T-cell (primary cell): ENCODE measurements around the gene ZSCAN18. TPM values are rescaled to one million over a fixed set of nuclear protein-coding genes. Genes with fewer than 3 reads are reported as not detected.
A peak's percentile ranks its signal among the peaks of the same experiment; 100 is the strongest.

Experiments used
- ATAC-seq, 4 experiments: fragments of 200-7000 bp in 3 of 4; fragments of 150-1000 bp in 1 of 4; cut with Tn5 transposase; replicated peaks in 1 of 4; 1 replicate in 3 of 4; 2 replicates in 1 of 4; pipeline ENCODE4 v1.10.0; 2021; ENCODE audit warnings: moderate library complexity in 3 of 4, mild to moderate bottlenecking in 2 of 4, moderate number of reproducible peaks in 1 of 4
- CTCF ChIA-PET, 2 donors: fragments of 300-600 bp; sonication (Branson Sonifier 250); formaldehyde crosslinking; loops; one replicate each; lab custom pipeline; 2022; ENCODE audit warnings: antibody characterized with exemption in 2 of 2; lab: Charles Lee
- POLR2A ChIA-PET, 2 donors: fragments of 300-600 bp; sonication (Branson Sonifier 250); formaldehyde crosslinking; loops; one replicate each; lab custom pipeline; 2022; ENCODE audit warnings: antibody characterized with exemption in 2 of 2; lab: Charles Lee
- DNase-seq, 35 experiments: peaks; one replicate each; pipeline versions ENCODE4 v3.0.0 to v3.0.0-alpha.2; 2013 to 2023
- H3K27ac ChIP-seq: one replicate; pipeline ENCODE4 v1.5.1; 2013; ENCODE audit warnings: low read length
- H3K27me3 ChIP-seq, 2 experiments: replicated peaks in 1 of 2; 1 replicate in 1 of 2; 2 replicates in 1 of 2; pipeline versions ENCODE4 v1.6.1 to v1.7.0; 2013; ENCODE audit warnings: low read length in 1 of 2, mixed read lengths in 1 of 2; ENCODE audit not compliant: control insufficient read depth in 2 of 2, insufficient read depth in 2 of 2; ENCODE audit errors: extremely low read depth in 1 of 2
- H3K36me3 ChIP-seq, 2 donors: 1 replicate in 1 of 2; 2 replicates in 1 of 2; pipeline versions ENCODE4 v1.6.1 to v1.7.0; 2013; ENCODE audit warnings: low read length in 1 of 2; ENCODE audit not compliant: control insufficient read depth in 2 of 2, insufficient read depth in 1 of 2; ENCODE audit errors: extremely low read depth in 1 of 2
- H3K4me1 ChIP-seq, 2 experiments: 1 replicate in 1 of 2; 2 replicates in 1 of 2; pipeline versions ENCODE4 v1.6.1 to v1.7.0; 2013; ENCODE audit warnings: low read length in 2 of 2, mixed read lengths in 1 of 2; ENCODE audit not compliant: insufficient read depth in 2 of 2, control insufficient read depth in 1 of 2; ENCODE audit errors: extremely low read depth in 1 of 2
- H3K4me3 ChIP-seq, 2 donors: 1 replicate in 1 of 2; 2 replicates in 1 of 2; pipeline versions ENCODE4 v1.5.1 to v1.7.0; 2013; ENCODE audit warnings: mild to moderate bottlenecking in 2 of 2, low read length in 1 of 2, moderate library complexity in 1 of 2; ENCODE audit not compliant: control insufficient read depth in 1 of 2; ENCODE audit errors: extremely low read depth in 1 of 2
- H3K9me3 ChIP-seq: 2 replicates; pipeline ENCODE4 v1.7.0; 2013
- H3K27ac Mint-ChIP-seq, 2 donors: one replicate each; pipeline ENCODE4 v1.8.0; 2020 to 2021; ENCODE audit warnings: mild to moderate bottlenecking in 2 of 2, mixed read lengths in 2 of 2
- H3K27me3 Mint-ChIP-seq, 2 donors: one replicate each; pipeline ENCODE4 v1.8.0; 2021 to 2022; ENCODE audit warnings: mixed read lengths in 2 of 2
- H3K36me3 Mint-ChIP-seq: one replicate; pipeline ENCODE4 v1.8.0; 2021; ENCODE audit warnings: mixed read lengths
- H3K4me1 Mint-ChIP-seq, 3 donors: one replicate each; pipeline ENCODE4 v1.8.0; 2020 to 2022; ENCODE audit warnings: mixed read lengths in 3 of 3, mild to moderate bottlenecking in 1 of 3
- H3K4me3 Mint-ChIP-seq, 3 donors: one replicate each; pipeline ENCODE4 v1.8.0; 2020 to 2022; ENCODE audit warnings: mild to moderate bottlenecking in 3 of 3, mixed read lengths in 3 of 3, moderate library complexity in 3 of 3
- H3K9me3 Mint-ChIP-seq, 3 donors: one replicate each; pipeline ENCODE4 v1.8.0; 2020 to 2022; ENCODE audit warnings: mixed read lengths in 3 of 3
- WGBS: methylation state at CpG from one replicate; pipeline ENCODE4 v1.1.5; 2013; ENCODE audit warnings: missing lambda C conversion rate; ENCODE audit not compliant: insufficient coverage; 5-methylcytosine and 5-hydroxymethylcytosine counted together
- total RNA-seq, 35 experiments: library from RNA in 6 of 35; stranded (reverse) in 6 of 35; fragments of 120-200 nt in 1 of 35; gene quantifications; one replicate each; pipeline versions ENCODE4 v1.2.1 to v1.2.4 and lab custom pipeline; 2013 to 2026

The ZSCAN18 gene
- total RNA-seq, 5 donors from 2014 or later (not counting 1 experiment from before 2014, with no cell fraction given) = 45.3 to 62.6 (median 52.4) TPM

DNA sequence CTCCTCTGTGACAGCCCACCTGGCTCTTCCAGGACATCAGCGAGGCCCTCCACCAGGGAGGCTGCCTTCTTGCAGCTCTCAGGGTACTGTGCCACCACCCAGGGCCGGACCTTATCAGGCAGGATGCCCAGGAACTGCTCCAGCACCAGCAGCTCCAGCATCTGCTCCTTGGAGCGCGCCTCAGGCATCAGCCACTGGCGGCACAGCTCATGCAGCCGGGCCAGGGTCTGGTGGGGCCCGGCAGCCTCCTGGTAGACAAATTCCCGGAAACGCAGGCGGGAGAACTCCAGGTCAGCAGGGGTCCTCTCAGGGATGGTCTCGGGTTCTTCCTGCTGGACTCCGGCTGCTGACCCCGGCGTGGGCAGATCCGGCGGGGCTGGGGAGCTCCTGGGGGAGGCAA lies 8.2 kb downstream of the ZSCAN18 start:
- DNase-seq (no peak), ATAC-seq (no peak)
- Histone ChIP-seq H3K4me3 (no peak overlapping the region), H3K9me3 (no peaks in the 10 kb centered on the region), H3K27ac (no peak overlapping the region), H3K4me1 (no peaks in the 10 kb centered on the region), H3K36me3 (peaks cover 0 to 11% of the 10 kb centered on the region in 2 donors), H3K27me3 (peaks cover 0 to 4% of the 10 kb centered on the region in 2 experiments)
- CTCF ChIA-PET = no interaction called here
- Mint-ChIP-seq H3K27ac (no peak overlapping the region), H3K36me3 (peaks cover 13% of the 10 kb centered on the region), H3K9me3 (peaks cover 0 to 9% (median 3%) of the 10 kb centered on the region in 3 donors), H3K4me1 (no peaks in the 10 kb centered on the region), H3K4me3 (no peak overlapping the region), H3K27me3 (no peaks in the 10 kb centered on the region)
- 94% methylated on average over 16 of the region's 16 CpGs for WGBS
- POLR2A ChIA-PET = no interaction called here

DNA sequence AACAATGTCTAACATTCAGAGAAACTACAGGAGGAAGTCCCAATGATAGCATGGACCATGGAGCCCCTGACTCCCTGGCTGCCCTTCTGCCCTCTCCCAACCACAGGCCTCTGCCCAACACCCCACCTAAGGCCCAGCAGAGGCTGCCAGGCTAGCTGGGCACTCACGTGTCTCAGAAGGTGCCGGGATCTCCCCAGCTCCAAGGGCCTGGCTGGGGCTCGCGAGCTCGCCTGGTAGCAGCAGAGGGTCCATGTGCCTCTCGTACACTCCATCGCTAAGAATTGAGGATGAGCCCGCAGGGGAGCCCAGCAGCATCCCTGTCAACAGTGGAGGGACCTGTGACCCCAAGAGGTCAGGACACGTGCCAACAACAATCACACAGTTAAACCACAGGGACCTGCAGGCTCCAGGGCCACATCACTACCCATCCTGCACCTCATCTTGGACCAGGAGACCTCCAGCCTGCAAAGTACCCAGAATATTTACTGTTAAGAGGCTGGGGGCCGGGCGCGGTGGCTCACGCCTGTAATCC lies 9.4 kb downstream of the ZSCAN18 start:
- Histone ChIP-seq H3K4me3 (peak overlapping the region in 1 of 2 donors; percentile 2), H3K9me3 (peaks cover 3% of the 10 kb centered on the region), H3K4me1 (no peaks in the 10 kb centered on the region), H3K36me3 (peaks cover 0 to 15% of the 10 kb centered on the region in 2 donors), H3K27ac (no peak overlapping the region), H3K27me3 (peaks cover 0 to 4% of the 10 kb centered on the region in 2 experiments)
- CTCF ChIA-PET = no interaction called here
- Mint-ChIP-seq H3K4me3 (no peak overlapping the region), H3K36me3 (peaks cover 19% of the 10 kb centered on the region), H3K4me1 (no peaks in the 10 kb centered on the region), H3K27ac (no peak overlapping the region), H3K9me3 (peaks cover 0 to 14% (median 6%) of the 10 kb centered on the region in 3 donors), H3K27me3 (no peaks in the 10 kb centered on the region)
- WGBS = 96% methylated on average over 8 of the region's 13 CpGs
- ATAC-seq (no peak), DNase-seq (no peak)
- POLR2A ChIA-PET = no interaction called here

DNA sequence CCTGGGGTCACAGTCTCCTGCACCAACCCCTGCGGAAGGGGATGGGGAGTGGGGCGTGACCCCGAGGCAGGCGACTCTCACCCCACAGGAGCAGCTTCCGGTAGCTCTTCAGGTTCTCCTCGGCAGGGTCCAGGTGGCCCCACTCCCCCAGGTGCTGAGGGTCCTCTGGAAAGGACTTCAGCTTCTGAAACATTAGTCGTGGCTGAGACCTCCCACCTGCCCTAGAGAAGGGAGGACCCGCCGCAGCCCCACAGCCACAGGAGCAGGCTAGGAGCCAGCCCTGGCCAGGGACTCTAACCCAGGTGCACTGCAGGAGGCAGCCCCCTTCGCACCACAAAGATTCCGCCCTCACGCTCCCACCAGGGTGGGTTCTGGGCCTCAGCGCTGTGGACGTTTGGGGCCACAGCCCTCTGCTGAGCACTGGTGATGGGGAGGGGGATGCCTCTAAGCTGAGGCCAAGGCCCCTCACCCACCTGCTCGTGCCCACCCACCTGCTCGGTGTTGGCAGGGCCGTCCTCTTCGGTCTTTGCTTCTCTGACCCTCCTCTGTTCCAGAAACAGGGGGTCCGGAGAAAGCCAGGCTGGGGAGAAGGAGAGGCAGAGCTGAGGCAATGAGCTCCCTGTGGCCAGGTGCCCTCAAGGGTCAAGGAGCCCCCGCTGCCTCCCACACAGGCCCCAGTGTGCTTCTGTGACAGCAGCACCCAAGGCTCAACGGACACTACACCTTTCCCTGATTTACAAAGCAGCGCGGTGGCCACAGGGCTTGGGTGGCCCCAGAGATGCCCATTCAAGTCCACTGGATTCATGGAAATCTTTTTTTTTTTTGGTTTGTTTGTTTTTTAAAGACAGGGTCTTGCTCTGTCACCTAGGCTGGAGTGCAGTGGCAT lies 11.0 kb downstream of the ZSCAN18 start:
- Mint-ChIP-seq H3K27ac (no peak overlapping the region), H3K36me3 (peaks cover 21% of the 10 kb centered on the region), H3K4me1 (no peaks in the 10 kb centered on the region), H3K27me3 (no peaks in the 10 kb centered on the region), H3K4me3 (no peak overlapping the region), H3K9me3 (peaks cover 0 to 11% (median 6%) of the 10 kb centered on the region in 3 donors)
- DNase-seq = no peak
- no peaks in the 10 kb centered on the region for H3K4me1 ChIP-seq
- peaks cover 0 to 4% of the 10 kb centered on the region in 2 experiments for H3K27me3 ChIP-seq
- no peak for ATAC-seq
- ChIA-PET CTCF (interaction anchor here in 1 of 2 donors (0.7 kb wide), 1 partner anchor 264 kb away, joined by 3 read pairs; no protein-coding TSS in a partner anchor), POLR2A (interaction anchor here in 1 of 2 donors (0.6 kb wide), 1 partner anchor 53 kb away, joined by 5 read pairs; no protein-coding TSS in a partner anchor)
- 95% methylated on average over 5 of the region's 23 CpGs for WGBS
- no peak overlapping the region for H3K4me3 ChIP-seq
- peaks cover 0 to 15% of the 10 kb centered on the region in 2 donors for H3K36me3 ChIP-seq
- peaks cover 4% of the 10 kb centered on the region for H3K9me3 ChIP-seq
- no peak overlapping the region for H3K27ac ChIP-seq

DNA sequence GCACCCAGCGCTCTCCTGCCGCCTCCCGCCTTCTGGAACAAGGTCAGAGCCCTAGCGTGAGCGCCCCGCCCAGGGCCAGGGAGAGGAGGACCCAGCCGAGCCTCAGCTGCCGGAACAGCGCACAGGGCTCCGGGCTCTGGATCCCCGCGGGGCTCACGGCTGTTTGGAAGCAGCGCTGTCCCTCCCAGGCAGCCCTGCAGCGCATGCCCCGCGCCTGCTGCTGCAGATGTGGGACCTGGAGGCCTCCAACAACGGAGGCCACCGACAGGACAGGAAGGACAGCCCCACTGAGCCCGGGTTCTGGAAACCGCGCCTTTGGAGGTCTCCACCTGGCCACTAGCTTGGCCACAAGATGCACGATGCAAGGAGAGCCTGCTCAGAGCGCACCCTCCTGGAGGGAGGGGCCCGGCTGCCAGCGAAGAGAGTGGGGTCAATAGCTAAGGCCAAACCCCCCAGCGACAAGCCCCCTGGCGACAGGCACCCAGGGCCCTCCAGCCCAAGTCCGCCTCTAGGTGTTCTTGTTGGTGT lies 12.6 kb downstream of the ZSCAN18 start:
- no peak overlapping the region for H3K4me3 Mint-ChIP-seq
- 92% methylated on average over 25 of the region's 29 CpGs for WGBS
- Histone ChIP-seq H3K27me3 (peaks cover 0 to 4% of the 10 kb centered on the region in 2 experiments), H3K27ac (no peak overlapping the region), H3K4me3 (peak overlapping the region in 1 of 2 donors; percentile 27), H3K4me1 (no peaks in the 10 kb centered on the region), H3K36me3 (peaks cover 0 to 15% of the 10 kb centered on the region in 2 donors), H3K9me3 (peaks cover 4% of the 10 kb centered on the region)
- H3K27ac Mint-ChIP-seq = no peak overlapping the region
- H3K36me3 Mint-ChIP-seq = peaks cover 21% of the 10 kb centered on the region
- ChIA-PET CTCF (no interaction called here), POLR2A (no interaction called here)
- H3K9me3 Mint-ChIP-seq = peaks cover 6 to 18% (median 16%) of the 10 kb centered on the region in 3 donors
- DNase-seq (no peak), ATAC-seq (no peak)
- no peaks in the 10 kb centered on the region for H3K27me3 Mint-ChIP-seq
- no peaks in the 10 kb centered on the region for H3K4me1 Mint-ChIP-seq

DNA sequence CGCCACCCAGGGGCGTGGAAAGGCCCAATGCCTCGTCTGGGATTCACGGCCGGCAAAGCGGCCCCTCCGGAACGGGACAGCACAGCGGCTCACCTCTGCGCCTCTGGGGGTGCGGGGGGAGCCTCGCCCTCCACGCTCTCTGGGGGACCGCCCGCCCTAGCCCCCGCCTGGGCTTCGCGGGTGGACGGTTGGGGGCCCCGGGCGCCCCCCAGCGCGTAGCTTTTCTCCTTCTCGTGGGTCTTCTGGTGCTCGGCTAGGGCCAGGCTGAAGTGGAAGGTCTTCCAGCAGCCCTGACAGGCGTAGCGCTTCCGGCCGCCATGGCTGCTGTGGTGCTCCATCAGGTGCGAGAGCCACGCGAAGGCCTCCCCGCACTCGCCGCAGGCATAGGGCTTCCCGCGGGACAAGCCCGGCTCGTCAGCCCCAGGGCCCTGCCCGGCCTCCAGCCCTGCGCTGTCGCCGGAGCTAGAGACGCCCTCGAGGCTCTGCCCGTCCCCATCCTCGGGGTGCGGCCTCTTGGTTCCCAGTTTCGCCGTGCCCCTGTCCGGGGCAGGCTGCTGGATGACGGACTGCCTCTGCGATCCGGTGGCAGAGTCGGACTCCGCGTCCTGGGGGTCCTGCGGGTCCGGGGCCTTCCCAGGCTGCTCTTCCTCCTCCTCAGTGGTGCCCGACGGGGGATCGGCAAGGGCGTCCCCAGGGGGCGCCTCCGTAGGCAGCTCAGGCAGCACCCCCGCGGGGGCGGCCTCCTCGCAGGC lies 13.3 kb downstream of the ZSCAN18 start:
- Histone ChIP-seq H3K27me3 (peaks cover 0 to 4% of the 10 kb centered on the region in 2 experiments), H3K4me3 (no peak overlapping the region), H3K27ac (no peak overlapping the region), H3K4me1 (no peaks in the 10 kb centered on the region), H3K9me3 (peaks cover 4% of the 10 kb centered on the region), H3K36me3 (peaks cover 0 to 15% of the 10 kb centered on the region in 2 donors)
- CTCF ChIA-PET = no interaction called here
- no peak overlapping the region for H3K4me3 Mint-ChIP-seq
- DNase-seq (no peak), ATAC-seq (no peak)
- peaks cover 6 to 24% (median 22%) of the 10 kb centered on the region in 3 donors for H3K9me3 Mint-ChIP-seq
- H3K27ac Mint-ChIP-seq = no peak overlapping the region
- no peaks in the 10 kb centered on the region for H3K27me3 Mint-ChIP-seq
- POLR2A ChIA-PET = no interaction called here
- WGBS = 95% methylated on average over 66 of the region's 69 CpGs
- H3K4me1 Mint-ChIP-seq = no peaks in the 10 kb centered on the region
- H3K36me3 Mint-ChIP-seq = peaks cover 21% of the 10 kb centered on the region

DNA sequence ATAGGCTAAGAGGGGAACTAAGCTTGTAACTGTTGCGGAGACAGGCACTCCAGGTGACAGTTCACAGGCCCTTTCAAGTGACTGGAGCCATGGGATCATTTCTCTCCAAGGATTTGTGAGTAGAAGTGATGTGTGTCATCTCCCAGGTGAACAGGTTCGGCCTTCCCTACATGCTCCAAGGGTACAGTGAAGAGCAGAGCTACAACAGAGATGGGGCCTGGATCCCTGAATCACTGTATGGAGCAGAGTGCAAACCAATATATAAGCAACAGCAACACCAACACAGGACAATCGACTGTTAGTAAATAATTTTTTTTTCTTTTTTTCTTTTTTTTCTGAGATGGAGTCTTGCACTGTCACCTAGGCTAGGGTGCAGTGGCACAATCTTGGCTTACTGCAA lies 15.0 kb downstream of the ZSCAN18 start:
- H3K27ac ChIP-seq = no peak overlapping the region
- WGBS = no CpG with 5 or more reads among the region's 3 CpGs
- H3K9me3 ChIP-seq = peaks cover 4% of the 10 kb centered on the region
- H3K4me3 ChIP-seq = no peak overlapping the region
- POLR2A ChIA-PET = interaction anchor here in 1 of 2 donors (0.5 kb wide), 1 partner anchor 907 kb away, joined by 5 read pairs; no protein-coding TSS in a partner anchor
- no peaks in the 10 kb centered on the region for H3K27me3 Mint-ChIP-seq
- DNase-seq (no peak), ATAC-seq (no peak)
- peaks cover 0 to 4% of the 10 kb centered on the region in 2 experiments for H3K27me3 ChIP-seq
- H3K36me3 Mint-ChIP-seq = peaks cover 20% of the 10 kb centered on the region
- CTCF ChIA-PET = no interaction called here
- H3K36me3 ChIP-seq = peaks cover 0 to 13% of the 10 kb centered on the region in 2 donors
- no peaks in the 10 kb centered on the region for H3K4me1 Mint-ChIP-seq
- H3K4me1 ChIP-seq = no peaks in the 10 kb centered on the region
- no peak overlapping the region for H3K4me3 Mint-ChIP-seq
- H3K27ac Mint-ChIP-seq = no peak overlapping the region
- peaks cover 6 to 27% (median 23%) of the 10 kb centered on the region in 3 donors for H3K9me3 Mint-ChIP-seq
